Superior temporal gyrus (tissue), 1 donor: Measurements from ENCODE around the gene BRAT1.

ENCODE experiments used
- DNase-seq: peaks from one replicate; pipeline ENCODE4 v3.0.0-alpha.2; 2016; ENCODE audit errors: extremely low spot score

Gene BRAT1

GRCh38 chr7:2523941-2524807, 31.1 kb downstream of the BRAT1 start:
- peak; percentile 94 for DNase-seq

- DNase-seq, result no peak
These were observed 31.8 kb downstream of the BRAT1 start for GRCh38 chr7:2523461-2523936.

- DNase-seq, result no peak
These were observed 32.4 kb downstream of the BRAT1 start for GRCh38 chr7:2522780-2523433.

- DNase-seq, result no peak
These were observed 33.3 kb downstream of the BRAT1 start for GRCh38 chr7:2521952-2522591.

GRCh38 chr7:2521341-2521745, 34.0 kb downstream of the BRAT1 start:
- DNase-seq, result no peak

- DNase-seq, result no peak
These were observed 34.5 kb downstream of the BRAT1 start for GRCh38 chr7:2520761-2521290.

GRCh38 chr7:2520131-2520760, 35.1 kb downstream of the BRAT1 start:
- no peak for DNase-seq

- DNase-seq, result peak; percentile 90
These were observed 36.0 kb downstream of the BRAT1 start, which contains the start of gene LFNG for GRCh38 chr7:2519119-2519930. Gene LFNG (plus strand): TSS chr7:2519774. CDS start chr7:2519862, 88 bp downstream.

- DNase-seq, result no peak
These were observed 36.6 kb downstream of the BRAT1 start for GRCh38 chr7:2518737-2519118.

GRCh38 chr7:2517678-2518507, 37.4 kb downstream of the BRAT1 start:
- no peak for DNase-seq

GRCh38 chr7:2517026-2517425, 38.3 kb downstream of the BRAT1 start:
- DNase-seq, result no peak

- no peak for DNase-seq
These were observed 39.1 kb downstream of the BRAT1 start for GRCh38 chr7:2516194-2516555.

GRCh38 chr7:2515424-2516193, 39.7 kb downstream of the BRAT1 start:
- no peak for DNase-seq

GRCh38 chr7:2514473-2515423, 40.6 kb downstream of the BRAT1 start:
- DNase-seq, result no peak

- DNase-seq, result no peak
These were observed 41.6 kb downstream of the BRAT1 start for GRCh38 chr7:2513702-2514101.

GRCh38 chr7:2512713-2513112, 42.6 kb downstream of the BRAT1 start:
- no peak for DNase-seq

- DNase-seq, result no peak
These were observed 43.1 kb downstream of the BRAT1 start for GRCh38 chr7:2512179-2512661.

- DNase-seq, result no peak
These were observed 43.6 kb downstream of the BRAT1 start for GRCh38 chr7:2511769-2512168.
